ENCODE measurements around the gene EPC2.

GRCh38 chr2:148829618-148830017 is 185.1 kb downstream of the EPC2 start:
- TF ChIP-seq POLR2A (IDR thresholded peaks at IDR 0.05) (no peak), CTCF (IDR thresholded peaks at IDR 0.05) (no peak)
